ENCODE measurements around the gene RHEB.

Gene RHEB

GRCh38 chr7:151424799-151425198 is 94.9 kb downstream of the RHEB start:
- no peak overlapping the region for H3K4me3 ChIP-seq (ENCODE audit: low read depth, low read length)
- DNase-seq (ENCODE audit: low read depth), result no peak
- TF ChIP-seq, protein P1, sequence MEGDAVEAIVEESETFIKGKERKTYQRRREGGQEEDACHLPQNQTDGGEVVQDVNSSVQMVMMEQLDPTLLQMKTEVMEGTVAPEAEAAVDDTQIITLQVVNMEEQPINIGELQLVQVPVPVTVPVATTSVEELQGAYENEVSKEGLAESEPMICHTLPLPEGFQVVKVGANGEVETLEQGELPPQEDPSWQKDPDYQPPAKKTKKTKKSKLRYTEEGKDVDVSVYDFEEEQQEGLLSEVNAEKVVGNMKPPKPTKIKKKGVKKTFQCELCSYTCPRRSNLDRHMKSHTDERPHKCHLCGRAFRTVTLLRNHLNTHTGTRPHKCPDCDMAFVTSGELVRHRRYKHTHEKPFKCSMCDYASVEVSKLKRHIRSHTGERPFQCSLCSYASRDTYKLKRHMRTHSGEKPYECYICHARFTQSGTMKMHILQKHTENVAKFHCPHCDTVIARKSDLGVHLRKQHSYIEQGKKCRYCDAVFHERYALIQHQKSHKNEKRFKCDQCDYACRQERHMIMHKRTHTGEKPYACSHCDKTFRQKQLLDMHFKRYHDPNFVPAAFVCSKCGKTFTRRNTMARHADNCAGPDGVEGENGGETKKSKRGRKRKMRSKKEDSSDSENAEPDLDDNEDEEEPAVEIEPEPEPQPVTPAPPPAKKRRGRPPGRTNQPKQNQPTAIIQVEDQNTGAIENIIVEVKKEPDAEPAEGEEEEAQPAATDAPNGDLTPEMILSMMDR (IDR thresholded peaks at IDR 0.05; ENCODE audit: low read depth, low read length, missing control alignments), result no peak

DNA sequence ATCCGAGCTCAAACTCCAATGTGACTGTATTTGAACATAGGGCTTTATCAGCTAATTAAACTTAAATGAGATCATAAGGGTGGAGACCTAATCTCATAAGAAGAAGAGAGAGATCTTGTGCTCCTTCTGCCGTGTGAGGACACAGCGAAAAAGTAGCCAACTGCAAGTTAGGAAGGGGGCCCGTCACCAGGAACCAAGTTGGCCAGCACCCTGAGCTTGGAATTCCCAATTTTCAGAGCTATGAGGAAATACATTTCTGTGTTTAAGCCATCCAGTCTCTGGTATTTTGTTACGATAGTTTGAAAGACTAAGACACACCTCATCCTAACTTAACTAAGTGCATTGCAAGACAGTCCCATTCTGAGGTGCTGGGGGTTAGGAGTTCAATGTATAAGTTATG is 95.8 kb downstream of the RHEB start:
- no peak for DNase-seq (ENCODE audit: low read depth)
- TF ChIP-seq, protein P1 (IDR thresholded peaks at IDR 0.05; ENCODE audit: low read depth, low read length, missing control alignments), result no peak

GRCh38 chr7:151423226-151423625 is 96.5 kb downstream of the RHEB start:
- DNase-seq (ENCODE audit: low read depth), result no peak
- no peak overlapping the region for H3K4me3 ChIP-seq (ENCODE audit: low read depth, low read length)
- TF ChIP-seq, protein P1 (IDR thresholded peaks at IDR 0.05; ENCODE audit: low read depth, low read length, missing control alignments), result no peak

More for the DNA sequence above, 95.8 kb downstream of the RHEB start:
- H3K4me3 ChIP-seq (ENCODE audit: low read depth, low read length), result no peak overlapping the region

DNA sequence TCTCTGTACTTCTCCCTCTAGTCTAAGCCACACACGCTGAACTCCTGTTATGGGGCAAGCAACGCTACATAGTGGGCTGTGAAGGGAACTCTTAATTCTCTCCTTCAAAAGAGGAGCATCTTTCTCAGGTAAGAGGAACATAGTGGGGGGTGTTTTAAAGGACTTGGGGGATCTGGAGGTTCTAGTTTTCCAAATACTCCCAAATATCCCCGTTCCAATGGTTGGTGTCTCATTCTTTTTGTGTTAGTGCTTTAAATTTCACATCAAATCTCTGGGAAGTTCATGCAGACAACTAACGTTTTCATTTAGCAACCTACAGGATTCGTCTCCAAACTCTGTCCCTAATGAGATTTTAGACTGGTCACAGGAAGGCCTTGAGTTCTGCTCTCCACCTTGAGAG is 97.5 kb downstream of the RHEB start:
- TF ChIP-seq, protein P1 (IDR thresholded peaks at IDR 0.05; ENCODE audit: low read depth, low read length, missing control alignments), result no peak
- DNase-seq (ENCODE audit: low read depth), result no peak

GRCh38 chr7:151420144-151420543 is 99.6 kb downstream of the RHEB start:
- DNase-seq (ENCODE audit: low read depth), result no peak
- no peak overlapping the region for H3K4me3 ChIP-seq (ENCODE audit: low read depth, low read length)
- TF ChIP-seq, protein P1 (IDR thresholded peaks at IDR 0.05; ENCODE audit: low read depth, low read length, missing control alignments), result no peak

More for the DNA sequence above, 97.5 kb downstream of the RHEB start:
- H3K4me3 ChIP-seq (ENCODE audit: low read depth, low read length), result no peak overlapping the region

DNA sequence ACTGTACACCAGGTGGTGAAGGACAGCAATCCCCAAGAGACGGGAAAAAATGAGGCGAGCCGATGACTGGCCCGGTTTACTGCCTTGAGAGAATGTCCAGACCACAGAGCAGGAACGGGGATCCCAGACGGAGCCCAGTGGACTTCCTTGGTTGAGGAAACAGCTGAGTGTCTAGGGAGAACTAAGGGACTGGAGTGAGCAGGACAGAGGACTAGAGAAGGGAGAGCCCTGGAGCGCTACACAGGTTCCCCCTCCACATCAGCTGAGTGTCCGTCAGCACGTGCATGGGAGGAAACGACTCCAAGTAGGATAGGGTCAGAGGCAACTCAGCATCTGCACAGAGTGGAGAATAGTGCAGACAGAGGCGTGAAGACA is 102.8 kb downstream of the RHEB start:
- TF ChIP-seq, protein P1 (IDR thresholded peaks at IDR 0.05; ENCODE audit: low read depth, low read length, missing control alignments), result no peak
- no peak overlapping the region for H3K4me3 ChIP-seq (ENCODE audit: low read depth, low read length)
- no peak for DNase-seq (ENCODE audit: low read depth)

- no peak for DNase-seq (ENCODE audit: low read depth)
- TF ChIP-seq, protein P1 (IDR thresholded peaks at IDR 0.05; ENCODE audit: low read depth, low read length, missing control alignments), result no peak
- H3K4me3 ChIP-seq (ENCODE audit: low read depth, low read length), result no peak overlapping the region
Measured at GRCh38 chr7:151416112-151416940, 103.4 kb downstream of the RHEB start.

All from GM12864 (cell line).